DOHH2 (cell line): ENCODE results near the gene C22orf23.

Source experiments
- CTCF ChIP-seq: fragments of 200-600 bp; sonication (generic); IDR thresholded peaks from one replicate; pipeline ENCODE4 v1.5.1; 2014; ENCODE audit warnings: antibody characterized with exemption, mild to moderate bottlenecking, low read depth, low read length; ENCODE audit not compliant: poor library complexity, severe bottlenecking
- EZH2phosphoT487 ChIP-seq: fragments of 200-600 bp; sonication (generic); IDR thresholded peaks from 2 replicates; pipeline ENCODE4 v1.6.1; 2017; ENCODE audit warnings: borderline replicate concordance, mild to moderate bottlenecking, antibody characterized with exemption, low read length, moderate library complexity, mixed read lengths

- TF ChIP-seq CTCF (no peak), EZH2phosphoT487 (no peak)
Observed at GRCh38 chr22:37893583-37893983, 59.8 kb downstream of the C22orf23 start.
